WTC11 (cell line): Measurements from ENCODE around the gene HHIPL1. TPM values are rescaled to one million over a fixed set of nuclear protein-coding genes. Genes with fewer than 3 reads are reported as not detected.
A peak's percentile ranks its signal among the peaks of the same experiment; 100 is the strongest.

Experiments
- ATAC-seq: fragments of 200-7000 bp; cut with Tn5 transposase; 2 replicates; pipeline ENCODE4 v1.10.0; 2021; ENCODE audit warnings: mild to moderate bottlenecking, moderate library complexity
- CTCF ChIA-PET: fragments of 300-600 bp; sonication (Branson Sonifier 250); formaldehyde crosslinking; loops from one replicate; lab custom pipeline; 2021; ENCODE audit warnings: antibody characterized with exemption; lab: Charles Lee
- POLR2A ChIA-PET: fragments of 350-600 bp; sonication (Branson Sonifier 250); formaldehyde crosslinking; loops from one replicate; lab custom pipeline; 2021; ENCODE audit warnings: antibody characterized with exemption; lab: Charles Lee
- DNase-seq: peaks from one replicate; pipeline ENCODE4 v3.0.0; 2021; ENCODE audit warnings: low spot score
- H3K27ac Mint-ChIP-seq: 2 replicates; pipeline ENCODE4 v1.8.0; 2021; ENCODE audit warnings: mixed read lengths
- H3K27me3 Mint-ChIP-seq: 2 replicates; pipeline ENCODE4 v1.8.0; 2021; ENCODE audit warnings: low read depth, mild to moderate bottlenecking, moderate library complexity, mixed read lengths
- H3K36me3 Mint-ChIP-seq: 2 replicates; pipeline ENCODE4 v1.8.0; 2021; ENCODE audit warnings: mixed read lengths
- H3K4me1 Mint-ChIP-seq: 2 replicates; pipeline ENCODE4 v1.8.0; 2022; ENCODE audit warnings: mixed read lengths
- H3K4me3 Mint-ChIP-seq: 2 replicates; pipeline ENCODE4 v1.8.0; 2021; ENCODE audit warnings: mild to moderate bottlenecking, moderate library complexity, mixed read lengths
- H3K9me3 Mint-ChIP-seq: 2 replicates; pipeline ENCODE4 v1.8.0; 2021; ENCODE audit warnings: mixed read lengths
- AR ChIP-seq: fragments of 250-450 bp; sonication (Bioruptor Pico); IDR thresholded peaks from 2 replicates; pipeline ENCODE4 v1.9.0; 2021; ENCODE audit warnings: mild to moderate bottlenecking
- CREM ChIP-seq: sonication (generic); formaldehyde crosslinking; IDR thresholded peaks from 2 replicates; pipeline ENCODE4 v1.8.1; 2022; ENCODE audit warnings: mild to moderate bottlenecking, missing genetic modification reagents, moderate library complexity
- CTCF ChIP-seq: fragments of 200-600 bp; IDR thresholded peaks from 2 replicates; pipeline ENCODE4 v1.8.0; 2022; ENCODE audit warnings: antibody characterized with exemption
- ELF4 ChIP-seq: sonication (generic); formaldehyde crosslinking; IDR thresholded peaks from 2 replicates; pipeline ENCODE4 v1.8.1; 2022; ENCODE audit warnings: low read depth, mild to moderate bottlenecking, moderate library complexity, missing genetic modification reagents
- FOXP4 ChIP-seq: sonication (generic); formaldehyde crosslinking; IDR thresholded peaks from 2 replicates; pipeline ENCODE4 v1.8.0; 2022; ENCODE audit warnings: mild to moderate bottlenecking, missing genetic modification reagents
- NR2C2 ChIP-seq: sonication (generic); formaldehyde crosslinking; IDR thresholded peaks from 2 replicates; pipeline ENCODE4 v1.8.0; 2022; ENCODE audit warnings: mild to moderate bottlenecking, missing genetic modification reagents
- RELA ChIP-seq: sonication (generic); formaldehyde crosslinking; IDR thresholded peaks from 2 replicates; pipeline ENCODE4 v1.8.1; 2022; ENCODE audit warnings: missing genetic modification reagents, mild to moderate bottlenecking, borderline replicate concordance
- SMAD3 ChIP-seq: sonication (generic); formaldehyde crosslinking; IDR thresholded peaks from 2 replicates; pipeline ENCODE4 v1.8.0; 2022; ENCODE audit warnings: missing genetic modification reagents, mild to moderate bottlenecking, borderline replicate concordance
- USF2 ChIP-seq: sonication (generic); formaldehyde crosslinking; IDR thresholded peaks from 2 replicates; pipeline ENCODE4 v1.8.1; 2023; ENCODE audit warnings: mild to moderate bottlenecking, missing genetic modification reagents, moderate library complexity
- ZNF219 ChIP-seq: sonication (generic); formaldehyde crosslinking; IDR thresholded peaks from 2 replicates; pipeline ENCODE4 v1.8.0; 2023; ENCODE audit warnings: missing genetic modification reagents, mild to moderate bottlenecking, borderline replicate concordance
- ZNF232 ChIP-seq: sonication (generic); formaldehyde crosslinking; IDR thresholded peaks from 2 replicates; pipeline ENCODE4 v1.8.0; 2022; ENCODE audit warnings: mild to moderate bottlenecking, missing genetic modification reagents
- ZNF423 ChIP-seq: fragments of 250-450 bp; sonication (Bioruptor Pico); IDR thresholded peaks from 2 replicates; pipeline ENCODE4 v2.1.2; 2022; ENCODE audit warnings: mild to moderate bottlenecking, moderate library complexity
- total RNA-seq: library from RNA; stranded (reverse); gene quantifications from 3 replicates; pipeline ENCODE4 v1.2.3, GENCODE V29; 2021
- TF ChIP-seq, protein P1 (sequence below): sonication (generic); formaldehyde crosslinking; IDR thresholded peaks from 2 replicates; pipeline ENCODE4 v1.8.0; 2023; ENCODE audit warnings: mild to moderate bottlenecking, missing genetic modification reagents

Gene HHIPL1
- total RNA-seq, 1 experiment from 2014 or later, result 1.5 TPM

DNA sequence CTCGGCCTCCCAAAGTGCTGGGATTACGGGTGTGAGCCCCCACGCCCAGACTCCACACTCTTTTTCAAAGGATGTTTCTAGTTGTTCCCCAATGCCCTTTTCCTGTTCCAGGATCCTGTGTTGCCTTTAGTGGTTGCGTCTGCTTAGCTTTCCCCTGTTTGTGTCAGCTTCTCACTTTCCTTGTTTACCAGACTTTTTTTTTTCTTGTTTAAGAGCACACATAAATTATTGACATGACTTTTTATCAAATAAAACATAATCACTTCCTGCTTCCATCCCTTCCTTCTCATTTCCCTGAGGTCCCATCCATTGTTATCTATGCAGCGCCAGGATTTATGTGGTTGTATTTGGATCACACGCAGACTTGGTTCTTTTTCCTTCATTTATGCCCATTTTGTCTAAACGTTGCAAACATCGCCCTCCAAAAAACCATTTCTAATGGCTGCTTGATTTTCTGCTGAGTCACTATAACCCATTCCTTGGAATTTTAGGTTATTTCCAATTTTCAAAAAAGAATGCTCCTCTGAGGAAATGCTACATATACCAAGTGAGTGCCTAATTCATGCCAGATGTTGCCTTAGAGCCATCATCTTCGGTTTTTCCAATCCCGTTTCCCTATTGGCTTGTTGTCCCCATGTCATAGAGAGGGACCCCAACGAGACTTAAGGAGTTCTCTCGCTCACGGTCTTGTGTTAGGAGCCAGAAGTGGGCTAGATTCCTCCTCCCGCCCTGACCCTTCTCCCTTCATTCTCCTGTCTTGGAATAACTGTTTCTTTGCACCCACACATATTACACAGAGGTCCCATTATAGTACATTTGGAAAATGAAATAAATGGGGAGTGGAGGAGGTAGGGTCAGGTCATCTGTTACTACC lies 25.7 kb downstream of the HHIPL1 start (continued):
- TF ChIP-seq FOXP4 (no peak), CREM (CRISPR knock-in tag) (no peak), SMAD3 (CRISPR knock-in tag) (no peak), ELF4 (CRISPR knock-in tag) (no peak), ZNF219 (CRISPR knock-in tag) (no peak), CTCF (no peak), ZNF232 (CRISPR knock-in tag) (no peak), ZNF423 (no peak), RELA (CRISPR knock-in tag) (no peak)
- TF ChIP-seq, protein P1, sequence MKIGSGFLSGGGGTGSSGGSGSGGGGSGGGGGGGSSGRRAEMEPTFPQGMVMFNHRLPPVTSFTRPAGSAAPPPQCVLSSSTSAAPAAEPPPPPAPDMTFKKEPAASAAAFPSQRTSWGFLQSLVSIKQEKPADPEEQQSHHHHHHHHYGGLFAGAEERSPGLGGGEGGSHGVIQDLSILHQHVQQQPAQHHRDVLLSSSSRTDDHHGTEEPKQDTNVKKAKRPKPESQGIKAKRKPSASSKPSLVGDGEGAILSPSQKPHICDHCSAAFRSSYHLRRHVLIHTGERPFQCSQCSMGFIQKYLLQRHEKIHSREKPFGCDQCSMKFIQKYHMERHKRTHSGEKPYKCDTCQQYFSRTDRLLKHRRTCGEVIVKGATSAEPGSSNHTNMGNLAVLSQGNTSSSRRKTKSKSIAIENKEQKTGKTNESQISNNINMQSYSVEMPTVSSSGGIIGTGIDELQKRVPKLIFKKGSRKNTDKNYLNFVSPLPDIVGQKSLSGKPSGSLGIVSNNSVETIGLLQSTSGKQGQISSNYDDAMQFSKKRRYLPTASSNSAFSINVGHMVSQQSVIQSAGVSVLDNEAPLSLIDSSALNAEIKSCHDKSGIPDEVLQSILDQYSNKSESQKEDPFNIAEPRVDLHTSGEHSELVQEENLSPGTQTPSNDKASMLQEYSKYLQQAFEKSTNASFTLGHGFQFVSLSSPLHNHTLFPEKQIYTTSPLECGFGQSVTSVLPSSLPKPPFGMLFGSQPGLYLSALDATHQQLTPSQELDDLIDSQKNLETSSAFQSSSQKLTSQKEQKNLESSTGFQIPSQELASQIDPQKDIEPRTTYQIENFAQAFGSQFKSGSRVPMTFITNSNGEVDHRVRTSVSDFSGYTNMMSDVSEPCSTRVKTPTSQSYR (CRISPR knock-in tag), result no peak

DNA sequence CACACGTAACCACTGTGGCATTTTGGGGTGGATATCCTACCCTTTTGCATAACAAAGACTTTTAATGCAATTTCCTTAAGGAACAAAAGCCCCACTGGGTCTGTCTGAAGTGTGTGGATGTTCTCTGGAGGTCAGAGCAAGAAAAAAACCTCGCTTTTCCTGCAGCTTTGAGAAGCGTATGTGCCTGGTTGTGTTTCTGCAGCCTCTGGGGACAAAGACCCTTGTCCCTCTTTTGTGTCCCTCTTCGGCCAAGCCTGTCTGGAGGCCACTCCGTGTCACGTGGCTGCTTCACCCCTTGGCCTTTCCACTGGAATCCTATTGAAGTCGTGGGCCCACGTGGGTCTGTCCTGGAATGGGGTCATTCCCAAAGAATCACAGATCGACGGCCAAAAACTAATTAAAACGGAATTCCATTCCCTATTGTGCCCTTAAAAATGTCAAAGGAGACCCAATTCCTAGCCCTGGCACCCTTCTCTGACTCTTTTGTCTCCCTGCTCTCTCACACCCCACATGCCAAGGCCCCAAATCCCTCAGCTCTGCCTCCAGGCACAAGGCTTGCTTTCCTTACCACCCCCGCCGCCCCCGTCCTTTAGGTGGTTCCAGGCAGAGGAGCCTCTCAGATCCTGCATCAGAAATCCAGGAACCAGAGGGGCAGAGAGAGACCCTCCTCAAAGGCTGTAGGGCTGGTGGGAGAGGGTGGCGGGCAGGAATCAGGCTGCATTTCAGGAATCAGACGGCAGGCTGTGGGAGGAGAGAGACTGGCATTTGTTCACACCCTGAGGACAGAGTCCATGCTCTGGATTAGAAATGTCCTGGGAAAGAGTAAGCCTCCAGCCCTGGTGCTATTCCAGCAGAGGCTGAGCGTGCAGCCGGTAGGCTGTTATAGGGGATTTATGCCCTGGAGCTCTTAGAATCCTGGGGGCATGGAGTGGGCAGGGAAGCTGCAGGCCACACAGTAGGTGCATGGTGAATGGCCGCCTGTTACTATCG lies 26.6 kb downstream of the HHIPL1 start:
- DNase-seq (no peak), ATAC-seq (peak; percentile 9)
- Mint-ChIP-seq H3K27me3 (peaks cover 3% of the 10 kb centered on the region; the same call in 1 of the 2 replicates), H3K9me3 (no peaks in the 10 kb centered on the region), H3K4me1 (peaks cover 42% of the 10 kb centered on the region), H3K4me3 (no peak overlapping the region), H3K36me3 (no peaks in the 10 kb centered on the region), H3K27ac (peak overlapping the region; percentile 55; the same call in 1 of the 2 replicates)
- TF ChIP-seq USF2 (CRISPR knock-in tag) (peak; percentile 55; the same call in 1 of the 2 replicates), NR2C2 (CRISPR knock-in tag) (no peak), AR (CRISPR knock-in tag) (no peak)
- ChIA-PET CTCF (no interaction called here), POLR2A (no interaction called here)
